Small intestine (tissue), 7 donors: ENCODE data around the gene CCDC88C. TPM values are rescaled to one million over a fixed set of nuclear protein-coding genes. Genes with fewer than 3 reads are reported as not detected.

Experiments used
- DNase-seq, 2 donors: peaks; one replicate each; pipeline versions ENCODE4 v3.0.0 to v3.0.0-alpha.2; 2013
- FAIRE-seq: peaks from 2 replicates; lab custom pipeline; 2012; peaks lifted over from hg19 to GRCh38; lab: Jason Lieb, UNC
- H3K27ac ChIP-seq, 3 donors: one replicate each; pipeline ENCODE4 v1.5.1; 2013; ENCODE audit warnings: low read length in 2 of 3, mild to moderate bottlenecking in 2 of 3, control low read depth in 1 of 3, inconsistent platforms in 1 of 3, low read depth in 1 of 3, moderate library complexity in 1 of 3
- H3K27me3 ChIP-seq, 3 donors: one replicate each; pipeline ENCODE4 v1.6.1; 2013; ENCODE audit warnings: low read length in 3 of 3, inconsistent platforms in 1 of 3; ENCODE audit not compliant: control insufficient read depth in 3 of 3, insufficient read depth in 3 of 3
- H3K36me3 ChIP-seq, 3 donors: one replicate each; pipeline ENCODE4 v1.6.1; 2013; ENCODE audit warnings: low read length in 3 of 3, inconsistent platforms in 1 of 3, low read depth in 1 of 3, mild to moderate bottlenecking in 1 of 3, moderate library complexity in 1 of 3; ENCODE audit not compliant: control insufficient read depth in 3 of 3, insufficient read depth in 2 of 3
- H3K4me1 ChIP-seq, 3 donors: one replicate each; pipeline ENCODE4 v1.6.1; 2013; ENCODE audit warnings: low read length in 2 of 3, inconsistent platforms in 1 of 3, low read depth in 1 of 3, mild to moderate bottlenecking in 1 of 3, moderate library complexity in 1 of 3; ENCODE audit not compliant: control insufficient read depth in 3 of 3, insufficient read depth in 2 of 3
- H3K4me3 ChIP-seq, 3 donors: one replicate each; pipeline ENCODE4 v1.5.1; 2013; ENCODE audit warnings: low read length in 3 of 3, control low read depth in 1 of 3, inconsistent platforms in 1 of 3, low read depth in 1 of 3, mild to moderate bottlenecking in 1 of 3, moderate library complexity in 1 of 3
- H3K9me3 ChIP-seq, 2 donors: one replicate each; pipeline ENCODE4 v1.6.1; 2013; ENCODE audit warnings: low read depth in 1 of 2, low read length in 1 of 2; ENCODE audit not compliant: control insufficient read depth in 2 of 2, insufficient read depth in 1 of 2
- WGBS, 3 donors: extraction: QIAGEN DNeasy Blood & Tissue Kit; methylation state at CpG; one replicate each; pipeline ENCODE4 v1.1.7; 2013; 5-methylcytosine and 5-hydroxymethylcytosine counted together
- polyA plus RNA-seq, 4 donors: library from polyadenylated mRNA; stranded (reverse) in 3 of 4; unstranded in 1 of 4; fragments of 200-250 nt in 3 of 4; fragments of 120-200 nt in 1 of 4; gene quantifications; one replicate each; pipeline versions ENCODE4 v1.2.1 to v1.2.3, GENCODE V29; 2013
- donor health status: healthy with polysubstance abuse.
- donor health status: control.
- donor health status: control.
- donor health status: Bipolar disorder and iron deficiency.
- donor health status: healthy.

The CCDC88C gene
- polyA plus RNA-seq, 4 donors, result 13.2 to 25.9 (median 18.3) TPM

DNA sequence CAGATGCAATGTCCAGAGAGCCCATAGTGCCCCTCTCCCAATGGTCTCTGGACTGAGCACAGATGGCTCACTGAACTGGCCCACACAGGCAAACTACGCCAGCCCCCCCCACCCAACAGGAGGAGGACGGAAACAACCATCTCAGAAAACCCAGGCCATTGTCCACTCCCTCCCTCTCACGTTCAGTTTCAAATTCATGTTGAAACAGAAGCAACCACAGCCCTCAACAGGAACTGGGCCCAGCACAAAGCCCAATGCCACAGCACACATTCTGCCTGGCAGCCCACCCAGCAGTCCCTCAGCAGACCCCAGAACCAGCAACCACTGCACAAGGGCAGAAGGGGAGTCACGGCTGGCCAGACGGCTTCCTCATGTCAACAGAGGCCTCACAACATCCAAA lies 10.6 kb downstream of the CCDC88C start:
- Histone ChIP-seq H3K27ac (peak overlapping the region in 1 of 3 donors; percentile 9), H3K4me3 (no peak overlapping the region), H3K27me3 (no peaks in the 10 kb centered on the region), H3K9me3 (no peaks in the 10 kb centered on the region), H3K36me3 (peaks cover 0 to 56% (median 0%) of the 10 kb centered on the region in 3 donors), H3K4me1 (peaks cover 2 to 14% (median 2%) of the 10 kb centered on the region in 3 donors)
- FAIRE-seq (no peak), DNase-seq (no peak)
- 78 to 80% (median 80%) methylated on average over 4 to 5 of the region's 5 CpGs for WGBS, 3 donors

DNA sequence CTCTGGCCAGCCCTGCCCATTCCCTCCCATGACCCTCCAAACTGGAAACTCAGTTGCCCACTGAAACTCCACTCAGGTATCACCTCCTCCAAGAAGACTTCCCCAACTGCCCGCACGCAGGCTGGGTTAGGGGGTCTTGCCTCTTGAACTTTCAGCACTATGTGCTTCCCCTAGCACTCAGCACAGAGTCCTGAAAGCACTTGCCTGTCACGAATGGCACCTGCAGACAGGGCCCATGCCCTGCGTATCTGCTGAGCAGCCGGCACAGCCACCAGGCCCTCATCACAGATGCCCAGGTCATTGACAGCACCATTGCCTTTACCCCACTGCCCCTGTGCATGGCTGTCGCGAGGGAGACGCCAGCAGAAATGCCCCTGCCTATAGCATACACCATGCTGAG lies 11.2 kb downstream of the CCDC88C start:
- no peak for DNase-seq
- 92 to 97% (median 93%) methylated on average over 8 of the region's 8 CpGs for WGBS, 3 donors
- H3K4me1 ChIP-seq, result peaks cover 2 to 14% (median 4%) of the 10 kb centered on the region in 3 donors
- no peaks in the 10 kb centered on the region for H3K27me3 ChIP-seq
- H3K9me3 ChIP-seq, result no peaks in the 10 kb centered on the region
- peak overlapping the region in 1 of 3 donors; percentile 9 for H3K27ac ChIP-seq
- H3K36me3 ChIP-seq, result peaks cover 0 to 56% (median 0%) of the 10 kb centered on the region in 3 donors
- H3K4me3 ChIP-seq, result no peak overlapping the region
- no peak for FAIRE-seq

- WGBS, 3 donors, result 70 to 86% (median 73%) methylated on average over 7 of the region's 7 CpGs
- H3K27me3 ChIP-seq, result no peaks in the 10 kb centered on the region
- no peaks in the 10 kb centered on the region for H3K9me3 ChIP-seq
- FAIRE-seq (no peak), DNase-seq (no peak)
- peaks cover 2 to 14% (median 4%) of the 10 kb centered on the region in 3 donors for H3K4me1 ChIP-seq
- no peak overlapping the region for H3K4me3 ChIP-seq
- H3K27ac ChIP-seq, result peak overlapping the region in 1 of 3 donors; percentile 33
- H3K36me3 ChIP-seq, result peaks cover 0 to 56% (median 0%) of the 10 kb centered on the region in 3 donors
Observed at GRCh38 chr14:91405724-91406435, 11.7 kb downstream of the CCDC88C start.

DNA sequence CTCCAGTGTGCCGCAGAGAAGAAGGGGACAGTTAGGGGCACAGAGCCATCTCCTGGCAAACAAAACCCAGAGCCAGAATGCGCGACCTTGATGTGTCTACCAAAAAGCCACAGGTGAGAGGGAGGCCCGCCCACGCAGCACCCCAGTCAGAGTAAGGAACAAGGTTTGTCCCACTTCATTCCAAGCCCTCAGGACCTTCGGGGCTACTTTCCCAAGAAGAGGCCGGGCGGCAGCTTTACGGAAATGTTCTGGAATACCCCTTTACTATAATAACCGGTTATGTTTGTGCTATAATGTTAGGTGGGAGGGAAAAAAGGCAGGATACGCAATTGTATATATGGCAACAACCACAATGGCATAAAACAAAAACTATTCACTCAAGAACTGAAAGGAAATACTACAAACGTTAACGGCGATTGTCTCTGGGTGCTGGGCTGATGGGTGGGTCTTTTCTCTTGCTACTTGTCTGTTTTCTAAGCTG lies 12.3 kb downstream of the CCDC88C start:
- peak overlapping the region in 2 of 3 donors; percentile 1 to 67 for H3K27ac ChIP-seq
- WGBS, 3 donors, result 59 to 83% (median 73%) methylated on average over 14 of the region's 14 CpGs
- H3K4me3 ChIP-seq, result no peak overlapping the region
- H3K36me3 ChIP-seq, result peaks cover 0 to 59% (median 0%) of the 10 kb centered on the region in 3 donors
- peaks cover 0 to 20% (median 4%) of the 10 kb centered on the region in 3 donors for H3K4me1 ChIP-seq
- no peak for DNase-seq
- no peaks in the 10 kb centered on the region for H3K9me3 ChIP-seq
- FAIRE-seq, result no peak
- H3K27me3 ChIP-seq, result no peaks in the 10 kb centered on the region

- H3K4me1 ChIP-seq, result peaks cover 0 to 37% (median 12%) of the 10 kb centered on the region in 3 donors
- H3K9me3 ChIP-seq, result no peaks in the 10 kb centered on the region
- WGBS, 3 donors, result 23 to 47% (median 31%) methylated on average over 18 of the region's 18 CpGs
- peaks cover 0 to 46% (median 0%) of the 10 kb centered on the region in 3 donors for H3K36me3 ChIP-seq
- peak overlapping the region; percentile 70 to 81 (median 72) for H3K27ac ChIP-seq
- DNase-seq (peak; percentile 81 to 89), FAIRE-seq (no peak)
- no peak overlapping the region for H3K4me3 ChIP-seq
- H3K27me3 ChIP-seq, result no peaks in the 10 kb centered on the region
Observed at GRCh38 chr14:91402771-91403600, 14.6 kb downstream of the CCDC88C start.

- Histone ChIP-seq H3K27me3 (no peaks in the 10 kb centered on the region), H3K27ac (peak overlapping the region; percentile 70 to 89 (median 72)), H3K36me3 (peaks cover 0 to 40% (median 0%) of the 10 kb centered on the region in 3 donors), H3K4me1 (peaks cover 4 to 43% (median 13%) of the 10 kb centered on the region in 3 donors), H3K9me3 (no peaks in the 10 kb centered on the region), H3K4me3 (no peak overlapping the region)
- 7 to 36% (median 12%) methylated on average over 6 of the region's 6 CpGs for WGBS, 3 donors
- FAIRE-seq (no peak), DNase-seq (no peak)
Observed at GRCh38 chr14:91402348-91402747, 15.3 kb downstream of the CCDC88C start.

DNA sequence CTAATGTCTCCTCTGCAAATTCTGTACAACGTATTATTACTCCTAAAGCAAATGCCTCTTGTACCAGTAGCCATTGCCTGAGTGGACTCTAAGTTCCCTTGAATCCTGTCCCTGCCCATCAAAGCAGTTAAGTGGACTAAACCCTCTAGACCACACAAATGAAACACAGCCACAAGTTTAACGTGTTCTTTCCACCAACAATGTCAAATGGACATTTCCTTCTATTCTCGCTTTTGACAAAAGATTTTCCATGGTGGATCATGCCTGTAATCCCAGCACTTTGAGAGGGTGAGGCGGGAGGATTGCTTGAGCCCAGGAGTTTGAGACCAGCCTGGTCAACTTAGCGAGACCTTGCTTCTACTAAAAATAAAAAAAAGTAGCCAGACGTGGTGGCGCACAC lies 15.9 kb downstream of the CCDC88C start:
- FAIRE-seq (no peak), DNase-seq (no peak)
- H3K27ac ChIP-seq, result peak overlapping the region in 2 of 3 donors; percentile 55 to 70
- WGBS, 3 donors, result 82 to 84% (median 82%) methylated on average over 7 of the region's 7 CpGs
- H3K27me3 ChIP-seq, result no peaks in the 10 kb centered on the region
- H3K36me3 ChIP-seq, result peaks cover 0 to 34% (median 0%) of the 10 kb centered on the region in 3 donors
- no peak overlapping the region for H3K4me3 ChIP-seq
- H3K4me1 ChIP-seq, result peaks cover 6 to 49% (median 13%) of the 10 kb centered on the region in 3 donors
- no peaks in the 10 kb centered on the region for H3K9me3 ChIP-seq

- WGBS, 3 donors, result 28 to 58% (median 32%) methylated on average over 1 of the region's 1 CpG
- FAIRE-seq, result no peak
- H3K27me3 ChIP-seq, result no peaks in the 10 kb centered on the region
- no peaks in the 10 kb centered on the region for H3K9me3 ChIP-seq
- H3K27ac ChIP-seq, result peak overlapping the region; percentile 54 to 92 (median 73)
- H3K4me3 ChIP-seq, result peak overlapping the region in 1 of 3 donors; percentile 51
- DNase-seq, result peak in 1 of 2 donors; percentile 45
- peaks cover 6 to 57% (median 13%) of the 10 kb centered on the region in 3 donors for H3K4me1 ChIP-seq
- peaks cover 0 to 23% (median 0%) of the 10 kb centered on the region in 3 donors for H3K36me3 ChIP-seq
Observed at GRCh38 chr14:91400696-91401095, 16.9 kb downstream of the CCDC88C start.
